ENCODE results near the gene TPK1. TPM values are rescaled to one million over a fixed set of nuclear protein-coding genes. Genes with fewer than 3 reads are reported as not detected.

TPK1 gene
- total RNA-seq, 3 donors from 2014 or later (not counting 1 experiment from before 2014, with no cell fraction given): 20.9 to 28.6 (median 25.3) TPM

GRCh38 chr7:144725070-144725469, 110.8 kb downstream of the TPK1 start:
- no peak for TF ChIP-seq CTCF (IDR thresholded peaks at IDR 0.05)
- ATAC-seq (no peak), DNase-seq (no peak)
- H3K4me1 ChIP-seq (ENCODE audit: control insufficient read depth, insufficient read depth, low read length): no peaks in the 10 kb centered on the region
- no peaks in the 10 kb centered on the region for H3K36me3 Mint-ChIP-seq
- H3K36me3 ChIP-seq (ENCODE audit: control insufficient read depth, insufficient read depth, low read length): no peaks in the 10 kb centered on the region
- no CpG with 5 or more reads among the region's 1 CpG for WGBS (ENCODE audit: insufficient coverage)
- no peak overlapping the region for H3K27ac Mint-ChIP-seq
- no peaks in the 10 kb centered on the region for H3K27me3 Mint-ChIP-seq (ENCODE audit: low read depth in 2 of 2)
- H3K4me1 Mint-ChIP-seq: peaks cover 0 to 7% of the 10 kb centered on the region in 2 donors
- no peak overlapping the region for H3K27ac ChIP-seq (ENCODE audit: low read length)
- H3K4me3 ChIP-seq (ENCODE audit: low read length): no peak overlapping the region
- no peaks in the 10 kb centered on the region for H3K9me3 Mint-ChIP-seq
- intact Hi-C loops (cut with micrococcal nuclease): no loop called here
- no peaks in the 10 kb centered on the region for H3K27me3 ChIP-seq (ENCODE audit: control insufficient read depth, insufficient read depth, low read length)
- H3K4me3 Mint-ChIP-seq: no peak overlapping the region
- no peaks in the 10 kb centered on the region for H3K9me3 ChIP-seq (ENCODE audit: control insufficient read depth, insufficient read depth, low read length)

GRCh38 chr7:144723301-144723700, 112.6 kb downstream of the TPK1 start:
- no peaks in the 10 kb centered on the region for H3K4me1 ChIP-seq (ENCODE audit: control insufficient read depth, insufficient read depth, low read length)
- WGBS (ENCODE audit: insufficient coverage): 85% methylated on average over 3 of the region's 4 CpGs
- no peaks in the 10 kb centered on the region for H3K27me3 Mint-ChIP-seq (ENCODE audit: low read depth in 2 of 2)
- no peak overlapping the region for H3K27ac ChIP-seq (ENCODE audit: low read length)
- DNase-seq: no peak
- H3K9me3 ChIP-seq (ENCODE audit: control insufficient read depth, insufficient read depth, low read length): no peaks in the 10 kb centered on the region
- no peak for ATAC-seq
- H3K4me3 Mint-ChIP-seq: no peak overlapping the region
- no peak for TF ChIP-seq CTCF (IDR thresholded peaks at IDR 0.05)
- H3K27ac Mint-ChIP-seq: no peak overlapping the region
- no peaks in the 10 kb centered on the region for H3K27me3 ChIP-seq (ENCODE audit: control insufficient read depth, insufficient read depth, low read length)
- no peaks in the 10 kb centered on the region for H3K36me3 Mint-ChIP-seq
- peaks cover 0 to 2% of the 10 kb centered on the region in 2 donors for H3K9me3 Mint-ChIP-seq
- no peaks in the 10 kb centered on the region for H3K36me3 ChIP-seq (ENCODE audit: control insufficient read depth, insufficient read depth, low read length)
- peaks cover 0 to 7% of the 10 kb centered on the region in 2 donors for H3K4me1 Mint-ChIP-seq
- intact Hi-C loops (cut with micrococcal nuclease): no loop called here
- H3K4me3 ChIP-seq (ENCODE audit: low read length): no peak overlapping the region

GRCh38 chr7:144720710-144721109, 115.1 kb downstream of the TPK1 start:
- peaks cover 0 to 2% of the 10 kb centered on the region in 2 donors for H3K9me3 Mint-ChIP-seq
- H3K27ac ChIP-seq (ENCODE audit: low read length): no peak overlapping the region
- WGBS (ENCODE audit: insufficient coverage): 83% methylated on average over 2 of the region's 3 CpGs
- no peak overlapping the region for H3K4me3 Mint-ChIP-seq
- peaks cover 0 to 7% of the 10 kb centered on the region in 2 donors for H3K4me1 Mint-ChIP-seq
- H3K36me3 Mint-ChIP-seq: no peaks in the 10 kb centered on the region
- no peak overlapping the region for H3K4me3 ChIP-seq (ENCODE audit: low read length)
- no peak overlapping the region for H3K27ac Mint-ChIP-seq
- intact Hi-C loops (cut with micrococcal nuclease): no loop called here
- ATAC-seq (no peak), DNase-seq (no peak)
- no peaks in the 10 kb centered on the region for H3K27me3 ChIP-seq (ENCODE audit: control insufficient read depth, insufficient read depth, low read length)
- no peak for TF ChIP-seq CTCF (IDR thresholded peaks at IDR 0.05)
- H3K36me3 ChIP-seq (ENCODE audit: control insufficient read depth, insufficient read depth, low read length): no peaks in the 10 kb centered on the region
- H3K27me3 Mint-ChIP-seq (ENCODE audit: low read depth in 2 of 2): no peaks in the 10 kb centered on the region
- H3K9me3 ChIP-seq (ENCODE audit: control insufficient read depth, insufficient read depth, low read length): no peaks in the 10 kb centered on the region
- no peaks in the 10 kb centered on the region for H3K4me1 ChIP-seq (ENCODE audit: control insufficient read depth, insufficient read depth, low read length)

- H3K36me3 ChIP-seq (ENCODE audit: control insufficient read depth, insufficient read depth, low read length): no peaks in the 10 kb centered on the region
- H3K27me3 Mint-ChIP-seq (ENCODE audit: low read depth in 2 of 2): no peaks in the 10 kb centered on the region
- no peaks in the 10 kb centered on the region for H3K36me3 Mint-ChIP-seq
- no peak overlapping the region for H3K4me3 Mint-ChIP-seq
- H3K27me3 ChIP-seq (ENCODE audit: control insufficient read depth, insufficient read depth, low read length): no peaks in the 10 kb centered on the region
- no peak overlapping the region for H3K27ac ChIP-seq (ENCODE audit: low read length)
- H3K27ac Mint-ChIP-seq: no peak overlapping the region
- DNase-seq: no peak
- H3K4me1 ChIP-seq (ENCODE audit: control insufficient read depth, insufficient read depth, low read length): no peaks in the 10 kb centered on the region
- H3K9me3 ChIP-seq (ENCODE audit: control insufficient read depth, insufficient read depth, low read length): no peaks in the 10 kb centered on the region
- no peak for ATAC-seq
- H3K4me1 Mint-ChIP-seq: peaks cover 0 to 7% of the 10 kb centered on the region in 2 donors
- no peak overlapping the region for H3K4me3 ChIP-seq (ENCODE audit: low read length)
- no peak for TF ChIP-seq CTCF (IDR thresholded peaks at IDR 0.05)
- peaks cover 0 to 2% of the 10 kb centered on the region in 2 donors for H3K9me3 Mint-ChIP-seq
- WGBS (ENCODE audit: insufficient coverage): 90% methylated on average over 6 of the region's 6 CpGs
- intact Hi-C loops (cut with micrococcal nuclease): no loop called here
Observed at GRCh38 chr7:144720149-144720548, 115.7 kb downstream of the TPK1 start.
